DMS79 treated with DMSO at 0.1 percent for 48 hours (cell line): ENCODE data around the gene IMPG2.

Experiments
- DNase-seq: peaks from one replicate; lab custom pipeline; 2025; lab: John Stamatoyannopoulos, UW

IMPG2 gene

GRCh38 chr3:101183151-101183550, 137.2 kb downstream of the IMPG2 start:
- no peak for DNase-seq

GRCh38 chr3:101182734-101183133, 137.6 kb downstream of the IMPG2 start:
- DNase-seq = no peak

GRCh38 chr3:101181801-101182200, 138.6 kb downstream of the IMPG2 start:
- no peak for DNase-seq

GRCh38 chr3:101179637-101180036, 140.7 kb downstream of the IMPG2 start:
- DNase-seq = no peak

- DNase-seq = no peak
Observed at GRCh38 chr3:101177577-101177976, 142.8 kb downstream of the IMPG2 start.
